ENCODE results near the gene CFAP46. TPM values are rescaled to one million over a fixed set of nuclear protein-coding genes. Genes with fewer than 3 reads are reported as not detected.

CFAP46 gene
- total RNA-seq, 4 donors from 2014 or later, result 0.19 to 0.92 (median 0.54) TPM

GRCh38 chr10:132785723-132786475 is 156.5 kb downstream of the CFAP46 start, which contains the start of gene NKX6-2:
Gene NKX6-2, minus strand, starts transcription at chr10:132786147. Its CDS starts 199 bp downstream, at chr10:132785948.
- DNase-seq, result no peak
- Histone ChIP-seq H3K9me3 (peaks cover 0 to 7% (median 0%) of the 10 kb centered on the region in 3 donors), H3K4me1 (peaks cover 12 to 48% (median 27%) of the 10 kb centered on the region in 3 donors), H3K36me3 (peaks cover 0 to 20% (median 0%) of the 10 kb centered on the region in 3 donors), H3K27me3 (peaks cover 26 to 80% (median 42%) of the 10 kb centered on the region in 4 donors), H3K4me3 (peak within 1 kb of the TSS in 3 of 4 donors; percentile 22 to 48 (median 35)), H3K27ac (no peak within 1 kb of the TSS)
- intact Hi-C loops (cut with DNase I), result no loop called here
- 0 to 3% methylated on average over 3 to 7 of the region's 119 CpGs for WGBS, 2 donors
- TF ChIP-seq POLR2A (IDR thresholded peaks at IDR 0.05), result no peak
- TF ChIP-seq CTCF (IDR thresholded peaks at IDR 0.05), result no peak

- peaks cover 0 to 27% (median 0%) of the 10 kb centered on the region in 3 donors for H3K36me3 ChIP-seq
- peaks cover 26 to 72% (median 42%) of the 10 kb centered on the region in 4 donors for H3K27me3 ChIP-seq
- WGBS, 2 donors, result 20 to 40% methylated on average over 1 to 5 of the region's 111 CpGs
- TF ChIP-seq CTCF (IDR thresholded peaks at IDR 0.05), result no peak
- TF ChIP-seq POLR2A (IDR thresholded peaks at IDR 0.05), result no peak
- peaks cover 12 to 48% (median 27%) of the 10 kb centered on the region in 3 donors for H3K4me1 ChIP-seq
- peaks cover 0 to 7% (median 0%) of the 10 kb centered on the region in 3 donors for H3K9me3 ChIP-seq
- peak overlapping the region in 2 of 4 donors; percentile 35 to 48 for H3K4me3 ChIP-seq
- no peak for DNase-seq
- no peak overlapping the region for H3K27ac ChIP-seq
- intact Hi-C loops (cut with DNase I), result no loop called here
Measured at GRCh38 chr10:132784866-132785722, 157.3 kb downstream of the CFAP46 start.

- H3K36me3 ChIP-seq, result peaks cover 0 to 36% (median 0%) of the 10 kb centered on the region in 3 donors
- peaks cover 21 to 63% (median 40%) of the 10 kb centered on the region in 4 donors for H3K27me3 ChIP-seq
- 62% methylated on average over 9 of the region's 106 CpGs; no CpG with 5 or more reads in 1 of the 2 donors for WGBS, 2 donors
- H3K4me3 ChIP-seq, result peak overlapping the region in 1 of 4 donors; percentile 35
- DNase-seq, result no peak
- TF ChIP-seq CTCF (IDR thresholded peaks at IDR 0.05) (no peak), POLR2A (IDR thresholded peaks at IDR 0.05) (no peak)
- peaks cover 0 to 7% (median 0%) of the 10 kb centered on the region in 3 donors for H3K9me3 ChIP-seq
- no peak overlapping the region for H3K27ac ChIP-seq
- intact Hi-C loops (cut with DNase I), result no loop called here
- H3K4me1 ChIP-seq, result peaks cover 12 to 48% (median 27%) of the 10 kb centered on the region in 3 donors
Measured at GRCh38 chr10:132783940-132784865, 158.2 kb downstream of the CFAP46 start.

- no peak for DNase-seq
- peaks cover 12 to 43% (median 26%) of the 10 kb centered on the region in 3 donors for H3K4me1 ChIP-seq
- peaks cover 0 to 45% (median 7%) of the 10 kb centered on the region in 3 donors for H3K36me3 ChIP-seq
- 88% methylated on average over 29 to 30 of the region's 30 CpGs for WGBS, 2 donors
- intact Hi-C loops (cut with DNase I), result no loop called here
- H3K27ac ChIP-seq, result no peak overlapping the region
- no peak overlapping the region for H3K4me3 ChIP-seq
- H3K9me3 ChIP-seq, result peaks cover 0 to 7% (median 0%) of the 10 kb centered on the region in 3 donors
- no peak for TF ChIP-seq CTCF (IDR thresholded peaks at IDR 0.05)
- TF ChIP-seq POLR2A (IDR thresholded peaks at IDR 0.05), result no peak
- peaks cover 14 to 55% (median 34%) of the 10 kb centered on the region in 4 donors for H3K27me3 ChIP-seq
Measured at GRCh38 chr10:132783165-132783939, 159.0 kb downstream of the CFAP46 start.

All from esophagus squamous epithelium (tissue), 5 donors.